Naive thymus-derived CD8-positive, alpha-beta T cell (primary cell): ENCODE data around the gene ITGAV. TPM values are rescaled to one million over a fixed set of nuclear protein-coding genes. Genes with fewer than 3 reads are reported as not detected.

Source experiments
- ATAC-seq, 2 donors: fragments of 150-1000 bp; cut with Tn5 transposase in 1 of 2; sonication (Bioruptor Pico), chemical (Tn5 transposase) in 1 of 2; 1 replicate in 1 of 2; 2 replicates in 1 of 2; pipeline ENCODE4 v1.10.0; 2021; ENCODE audit warnings: mild to moderate bottlenecking in 2 of 2, moderate library complexity in 2 of 2
- POLR2A ChIA-PET: fragments of 350-600 bp; sonication (Branson Sonifier 250); formaldehyde crosslinking; loops from one replicate; lab custom pipeline; 2021; ENCODE audit warnings: antibody characterized with exemption; lab: Charles Lee
- DNase-seq, 10 donors: peaks; one replicate each; pipeline versions ENCODE4 v3.0.0 to v3.0.0-alpha.2; 2020 to 2022
- H3K27ac Mint-ChIP-seq, 10 donors: one replicate each; pipeline ENCODE4 v1.8.0; 2020 to 2022; ENCODE audit warnings: mild to moderate bottlenecking in 10 of 10, mixed read lengths in 10 of 10, moderate library complexity in 4 of 10, inconsistent platforms in 1 of 10
- H3K27me3 Mint-ChIP-seq, 5 donors: one replicate each; pipeline ENCODE4 v1.8.0; 2021 to 2022; ENCODE audit warnings: mixed read lengths in 5 of 5
- H3K36me3 Mint-ChIP-seq, 3 donors: one replicate each; pipeline ENCODE4 v1.8.0; 2020 to 2022; ENCODE audit warnings: mixed read lengths in 3 of 3, mild to moderate bottlenecking in 2 of 3, inconsistent platforms in 1 of 3
- H3K4me1 Mint-ChIP-seq, 4 donors: one replicate each; pipeline ENCODE4 v1.8.0; 2021 to 2022; ENCODE audit warnings: mixed read lengths in 4 of 4
- H3K4me3 Mint-ChIP-seq, 10 donors: one replicate each; pipeline ENCODE4 v1.8.0; 2020 to 2022; ENCODE audit warnings: mild to moderate bottlenecking in 10 of 10, mixed read lengths in 10 of 10, moderate library complexity in 6 of 10, inconsistent platforms in 1 of 10
- H3K9me3 Mint-ChIP-seq, 9 donors: one replicate each; pipeline ENCODE4 v1.8.0; 2020 to 2022; ENCODE audit warnings: mixed read lengths in 9 of 9, mild to moderate bottlenecking in 3 of 9, inconsistent platforms in 1 of 9, moderate library complexity in 1 of 9
- polyA plus RNA-seq, 3 donors: library from polyadenylated mRNA; unstranded; fragments of 300-500 nt; fragmentation: Illumina TruSeq; gene quantifications; one replicate each; pipeline ENCODE4 v1.2.3, GENCODE V29; 2021
- total RNA-seq, 8 experiments: library from RNA in 2 of 8; stranded (reverse) in 2 of 8; gene quantifications; one replicate each; pipeline ENCODE4 v1.2.3 and lab custom pipeline; 2021 to 2026

ITGAV gene
- total and polyA plus RNA-seq, 5 experiments from 2014 or later: 0.25 to 8.1 (median 0.66) TPM

DNA sequence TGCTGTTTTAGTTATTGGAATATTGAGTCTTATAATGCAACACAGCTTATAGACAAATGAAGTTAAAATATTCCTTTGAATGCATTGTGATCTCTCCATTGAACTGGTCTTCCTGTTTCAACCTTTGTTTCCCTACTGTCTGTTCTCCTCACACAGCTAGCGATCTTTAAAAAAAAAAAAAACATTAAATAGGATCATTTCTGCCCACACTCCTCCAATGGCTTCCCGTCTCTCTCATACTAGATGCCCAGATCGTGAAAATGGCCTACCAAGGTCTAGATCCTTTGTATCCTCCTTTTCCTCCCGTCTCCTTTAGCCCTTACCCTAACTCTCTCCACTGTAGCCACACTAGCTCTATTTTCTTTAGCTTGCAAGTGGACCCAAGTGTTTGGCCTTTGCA is 106.4 kb downstream of the ITGAV start:
- Mint-ChIP-seq H3K4me3 (no peak overlapping the region), H3K27me3 (peaks cover 41 to 80% (median 45%) of the 10 kb centered on the region in 5 donors), H3K4me1 (peaks cover 2 to 16% (median 7%) of the 10 kb centered on the region in 4 donors), H3K9me3 (no peaks in the 10 kb centered on the region), H3K36me3 (peaks cover 0 to 3% (median 0%) of the 10 kb centered on the region in 3 donors), H3K27ac (no peak overlapping the region)
- POLR2A ChIA-PET: no interaction called here
- DNase-seq: no peak
- no peak for ATAC-seq

DNA sequence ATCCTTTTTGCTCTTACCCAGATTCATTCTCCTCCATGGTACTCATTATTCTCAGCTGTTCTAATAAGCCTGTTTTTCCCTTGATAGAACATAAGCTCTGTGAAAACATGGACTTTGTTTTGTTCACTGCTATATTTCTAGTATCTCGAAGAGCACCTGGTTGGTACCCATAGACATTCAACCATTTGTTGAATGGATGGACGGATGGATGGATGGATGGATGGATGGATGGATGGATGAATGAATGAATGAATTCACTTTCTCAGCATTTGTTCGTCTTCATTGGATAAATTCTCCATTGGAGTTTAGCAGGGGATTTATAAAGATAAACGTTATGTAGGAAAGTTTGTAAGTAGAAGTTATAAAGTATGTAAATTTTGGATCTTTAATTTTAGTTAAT is 106.9 kb downstream of the ITGAV start:
- DNase-seq: no peak
- Mint-ChIP-seq H3K27ac (no peak overlapping the region), H3K4me3 (peak overlapping the region in 1 of 10 donors; percentile 5), H3K36me3 (peaks cover 0 to 3% (median 0%) of the 10 kb centered on the region in 3 donors), H3K4me1 (peaks cover 2 to 16% (median 7%) of the 10 kb centered on the region in 4 donors), H3K9me3 (no peaks in the 10 kb centered on the region), H3K27me3 (peaks cover 42 to 80% (median 45%) of the 10 kb centered on the region in 5 donors)
- POLR2A ChIA-PET: no interaction called here
- ATAC-seq: no peak

DNA sequence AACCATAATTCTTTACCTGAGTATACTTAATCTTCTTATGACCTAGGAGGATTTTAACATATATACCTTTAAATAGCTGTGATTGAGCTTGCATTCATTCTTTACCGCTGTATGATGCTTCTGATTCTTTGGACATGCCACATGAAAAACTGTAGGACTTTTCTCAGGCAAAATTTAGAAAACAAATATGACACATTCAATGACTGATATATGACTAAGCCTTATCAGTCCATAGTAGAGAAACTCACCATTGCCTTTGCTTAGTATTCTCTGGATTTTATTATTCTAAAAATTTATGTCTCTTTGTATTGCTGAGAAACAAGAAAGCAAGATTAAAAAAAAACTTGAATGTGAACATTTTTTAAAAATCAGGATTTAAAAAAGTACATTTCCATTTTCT is 107.7 kb downstream of the ITGAV start:
- ATAC-seq: no peak
- no peak overlapping the region for H3K4me3 Mint-ChIP-seq
- no peaks in the 10 kb centered on the region for H3K9me3 Mint-ChIP-seq
- H3K4me1 Mint-ChIP-seq: peaks cover 2 to 16% (median 7%) of the 10 kb centered on the region in 4 donors
- no peak for DNase-seq
- POLR2A ChIA-PET: no interaction called here
- H3K27me3 Mint-ChIP-seq: peaks cover 38 to 77% (median 41%) of the 10 kb centered on the region in 5 donors
- H3K27ac Mint-ChIP-seq: no peak overlapping the region
- peaks cover 0 to 3% (median 0%) of the 10 kb centered on the region in 3 donors for H3K36me3 Mint-ChIP-seq

DNA sequence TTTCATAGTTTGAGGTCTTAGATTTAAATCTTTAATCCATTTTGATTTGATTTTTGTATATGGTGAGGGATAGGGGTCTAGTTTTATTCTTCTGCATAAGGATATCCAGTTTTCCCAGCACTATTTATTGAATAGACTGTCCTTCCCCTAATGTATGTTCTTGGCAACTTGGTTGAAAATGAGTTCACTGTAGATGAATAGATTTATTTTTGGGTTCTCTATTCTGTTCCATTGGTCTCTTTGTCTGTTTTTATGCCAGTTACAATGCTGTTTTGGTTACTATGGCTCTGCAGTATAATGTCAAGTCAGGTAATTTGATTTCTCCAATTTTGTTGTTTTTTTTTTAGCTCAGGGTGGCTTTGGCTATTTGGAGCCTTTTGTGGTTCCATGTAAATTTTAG is 109.9 kb downstream of the ITGAV start:
- POLR2A ChIA-PET: no interaction called here
- H3K4me1 Mint-ChIP-seq: peaks cover 2 to 9% (median 4%) of the 10 kb centered on the region in 4 donors
- no peaks in the 10 kb centered on the region for H3K36me3 Mint-ChIP-seq
- ATAC-seq: no peak
- DNase-seq: no peak
- no peak overlapping the region for H3K27ac Mint-ChIP-seq
- no peaks in the 10 kb centered on the region for H3K9me3 Mint-ChIP-seq
- peaks cover 27 to 58% (median 30%) of the 10 kb centered on the region in 5 donors for H3K27me3 Mint-ChIP-seq
- no peak overlapping the region for H3K4me3 Mint-ChIP-seq

DNA sequence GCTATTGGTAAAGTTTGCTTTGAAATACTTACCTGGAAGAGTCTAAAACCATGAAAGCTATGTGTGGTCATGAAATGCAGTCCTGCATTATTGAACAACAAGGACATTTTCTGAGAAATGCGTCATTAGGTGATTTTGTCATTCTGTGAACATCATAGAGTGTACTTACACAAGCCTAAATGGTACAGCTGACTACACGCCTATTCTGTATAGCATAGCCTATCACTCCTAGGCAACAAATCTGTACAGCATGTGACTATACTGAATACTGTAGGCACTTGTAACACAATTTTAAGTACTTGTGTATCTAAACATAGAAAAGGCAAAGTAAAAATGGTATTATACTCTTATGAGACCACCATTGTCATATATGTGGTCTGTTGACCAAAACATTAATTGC is 112.2 kb downstream of the ITGAV start:
- no peak overlapping the region for H3K4me3 Mint-ChIP-seq
- H3K27me3 Mint-ChIP-seq: peaks cover 10 to 36% (median 17%) of the 10 kb centered on the region in 5 donors
- DNase-seq (no peak), ATAC-seq (no peak)
- POLR2A ChIA-PET: no interaction called here
- H3K9me3 Mint-ChIP-seq: no peaks in the 10 kb centered on the region
- no peaks in the 10 kb centered on the region for H3K4me1 Mint-ChIP-seq
- no peaks in the 10 kb centered on the region for H3K36me3 Mint-ChIP-seq
- no peak overlapping the region for H3K27ac Mint-ChIP-seq

DNA sequence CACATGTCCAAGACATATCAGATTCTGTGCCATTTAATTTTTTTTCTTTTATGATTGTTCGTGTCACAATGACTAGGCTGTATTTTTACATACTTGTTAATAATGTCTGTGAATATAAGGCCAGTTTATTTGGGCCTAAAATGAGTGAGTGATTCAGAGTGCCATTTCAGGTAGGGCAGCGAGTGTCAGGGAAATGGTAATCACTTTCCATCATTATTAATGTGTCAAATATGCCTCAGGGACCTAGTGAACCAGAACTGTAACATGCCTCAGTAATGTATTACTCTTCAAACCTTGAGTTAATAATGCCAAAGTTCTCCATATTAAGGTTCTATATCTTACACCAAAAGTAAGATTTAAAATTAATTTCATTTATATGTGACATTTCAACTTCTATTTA is 112.6 kb downstream of the ITGAV start:
- Mint-ChIP-seq H3K36me3 (no peaks in the 10 kb centered on the region), H3K4me3 (no peak overlapping the region), H3K27me3 (peaks cover 10 to 34% (median 16%) of the 10 kb centered on the region in 5 donors), H3K4me1 (no peaks in the 10 kb centered on the region), H3K27ac (no peak overlapping the region), H3K9me3 (no peaks in the 10 kb centered on the region)
- ATAC-seq (no peak), DNase-seq (no peak)
- POLR2A ChIA-PET: no interaction called here

DNA sequence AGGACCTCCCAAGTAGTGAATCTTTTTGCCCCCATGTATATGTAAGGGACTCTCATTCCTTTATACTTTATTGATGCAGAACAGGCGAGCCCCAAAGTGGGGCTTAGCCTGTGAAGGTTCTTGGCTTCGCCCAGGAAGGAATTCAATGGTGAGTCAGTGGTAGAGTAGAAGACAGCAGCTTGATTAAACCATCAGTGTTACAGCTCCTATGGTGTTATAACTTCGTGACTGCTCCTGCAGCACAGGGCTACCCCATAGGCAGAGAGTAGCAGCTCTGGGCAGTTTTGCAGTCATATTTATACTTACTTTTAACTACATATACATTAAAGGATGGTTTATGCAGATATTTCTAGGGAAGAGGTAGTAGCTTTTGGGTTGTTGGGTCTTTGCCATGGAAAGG is 115.0 kb downstream of the ITGAV start:
- Mint-ChIP-seq H3K4me1 (no peaks in the 10 kb centered on the region), H3K27ac (no peak overlapping the region), H3K9me3 (no peaks in the 10 kb centered on the region), H3K4me3 (no peak overlapping the region), H3K27me3 (peaks cover 2 to 18% (median 7%) of the 10 kb centered on the region in 5 donors), H3K36me3 (no peaks in the 10 kb centered on the region)
- DNase-seq (no peak), ATAC-seq (no peak)
- POLR2A ChIA-PET: no interaction called here

DNA sequence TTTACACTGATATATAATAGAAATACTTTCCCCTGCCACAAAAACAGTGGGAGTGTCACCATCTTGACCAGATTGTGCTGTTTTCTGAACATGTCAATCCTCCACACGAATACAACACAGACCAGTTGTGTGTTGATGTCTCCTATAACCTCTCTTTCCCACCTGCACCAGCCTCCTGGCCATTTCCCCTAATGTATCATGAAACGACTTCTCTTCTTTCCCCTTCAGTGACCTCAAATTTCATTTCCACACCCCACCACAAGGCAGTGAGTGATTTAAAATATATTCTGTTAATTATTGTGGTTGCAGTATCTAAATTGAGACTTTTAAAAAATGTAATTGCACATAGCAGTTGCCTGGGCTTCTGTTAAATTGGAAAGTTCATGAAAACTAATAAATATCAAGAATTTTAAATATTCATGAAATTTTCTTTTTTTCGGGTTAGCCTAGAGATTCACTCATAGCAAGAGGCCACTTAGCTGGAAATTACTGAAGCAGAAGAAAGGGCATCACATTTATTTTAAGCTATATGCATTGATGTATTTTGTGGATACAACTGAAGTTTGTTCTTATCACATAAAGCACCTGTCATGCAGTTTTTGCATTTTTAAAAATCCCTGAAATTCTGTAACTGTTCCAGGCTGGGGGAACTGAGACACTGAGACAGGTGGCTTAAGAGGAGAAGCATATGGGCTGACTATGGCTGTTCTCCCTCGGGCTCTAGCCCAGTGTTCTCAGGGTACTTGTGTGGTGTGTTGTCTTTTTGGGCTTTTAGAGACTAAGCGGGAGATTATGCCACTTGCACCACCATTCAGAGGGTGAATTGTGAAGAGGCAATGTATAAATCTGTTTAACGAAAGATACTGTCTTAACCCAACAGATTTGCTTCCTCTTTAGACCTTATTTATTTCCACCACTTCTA is 119.9 kb downstream of the ITGAV start:
- H3K36me3 Mint-ChIP-seq: no peaks in the 10 kb centered on the region
- no peak for ATAC-seq
- no peak for DNase-seq
- H3K4me3 Mint-ChIP-seq: no peak overlapping the region
- H3K27ac Mint-ChIP-seq: no peak overlapping the region
- no peaks in the 10 kb centered on the region for H3K4me1 Mint-ChIP-seq
- peaks cover 0 to 11% (median 2%) of the 10 kb centered on the region in 5 donors for H3K27me3 Mint-ChIP-seq
- peaks cover 0 to 1% (median 0%) of the 10 kb centered on the region in 9 donors for H3K9me3 Mint-ChIP-seq
- POLR2A ChIA-PET: no interaction called here

DNA sequence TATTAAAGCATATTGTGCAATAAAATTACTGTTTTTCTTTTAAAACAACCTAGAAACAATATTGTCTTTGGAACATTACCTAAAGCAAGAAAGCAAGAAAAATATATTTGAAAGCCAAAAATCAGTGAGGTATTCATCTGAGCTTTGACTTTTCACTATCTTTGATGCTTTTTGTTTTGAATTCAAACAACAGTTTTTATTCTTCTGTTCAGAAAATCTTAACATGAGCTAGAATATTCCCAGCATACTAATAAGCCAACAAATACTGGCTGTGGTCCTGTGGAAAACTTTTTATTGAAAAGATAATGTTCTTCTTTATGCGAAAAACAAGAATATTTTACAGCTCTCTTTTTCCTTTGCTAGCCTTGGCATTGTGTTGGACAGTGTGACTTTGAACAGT is 123.8 kb downstream of the ITGAV start:
- no peaks in the 10 kb centered on the region for H3K36me3 Mint-ChIP-seq
- POLR2A ChIA-PET: no interaction called here
- DNase-seq: no peak
- peaks cover 0 to 11% (median 2%) of the 10 kb centered on the region in 5 donors for H3K27me3 Mint-ChIP-seq
- H3K9me3 Mint-ChIP-seq: peaks cover 0 to 1% (median 0%) of the 10 kb centered on the region in 9 donors
- H3K4me3 Mint-ChIP-seq: no peak overlapping the region
- no peaks in the 10 kb centered on the region for H3K4me1 Mint-ChIP-seq
- H3K27ac Mint-ChIP-seq: no peak overlapping the region
- no peak for ATAC-seq

DNA sequence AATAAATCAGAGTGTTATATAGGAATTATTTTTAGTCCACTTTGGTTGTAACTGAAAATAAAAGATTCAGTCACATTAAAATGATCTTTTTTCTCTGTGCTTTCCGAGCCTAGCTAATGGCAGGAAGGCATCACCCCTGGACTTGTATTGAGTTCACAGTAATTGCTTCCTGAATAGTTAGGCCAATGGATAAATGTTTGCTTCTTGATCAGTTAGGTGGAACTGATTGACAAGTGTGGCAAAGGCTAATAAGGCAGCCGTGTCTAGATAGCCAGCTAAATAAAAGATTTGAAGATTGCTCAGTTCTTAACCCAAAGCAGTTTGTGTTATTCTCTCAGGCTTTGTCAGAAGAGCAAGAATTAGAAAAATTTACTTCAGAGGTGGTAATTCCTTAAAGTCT is 124.8 kb downstream of the ITGAV start:
- POLR2A ChIA-PET: no interaction called here
- Mint-ChIP-seq H3K27ac (no peak overlapping the region), H3K4me1 (no peaks in the 10 kb centered on the region), H3K9me3 (peaks cover 0 to 1% (median 0%) of the 10 kb centered on the region in 9 donors), H3K36me3 (no peaks in the 10 kb centered on the region), H3K27me3 (peaks cover 0 to 11% (median 2%) of the 10 kb centered on the region in 5 donors), H3K4me3 (no peak overlapping the region)
- no peak for ATAC-seq
- DNase-seq: no peak

DNA sequence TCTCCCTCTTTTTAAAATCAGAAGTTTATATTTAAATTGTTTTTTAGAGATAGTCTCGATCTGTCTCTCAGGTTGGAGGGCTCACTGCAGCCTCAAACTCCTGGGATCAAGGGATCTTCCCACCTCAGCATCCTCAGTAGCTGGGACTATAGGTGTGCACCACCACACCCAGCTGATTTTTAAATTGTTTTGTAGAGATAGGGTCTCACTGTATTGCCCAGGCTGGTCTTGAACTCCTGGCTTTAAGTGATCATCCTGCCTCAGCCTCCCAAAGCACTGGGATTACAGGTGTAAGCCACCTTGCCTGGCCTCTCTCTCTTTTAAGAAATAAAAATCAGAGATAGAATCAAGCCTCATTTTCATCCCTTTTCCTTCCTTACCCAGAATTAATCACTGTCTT is 126.1 kb downstream of the ITGAV start:
- no peaks in the 10 kb centered on the region for H3K36me3 Mint-ChIP-seq
- H3K27me3 Mint-ChIP-seq: peaks cover 0 to 6% (median 0%) of the 10 kb centered on the region in 5 donors
- H3K4me1 Mint-ChIP-seq: no peaks in the 10 kb centered on the region
- DNase-seq (no peak), ATAC-seq (no peak)
- peaks cover 0 to 1% (median 0%) of the 10 kb centered on the region in 9 donors for H3K9me3 Mint-ChIP-seq
- H3K4me3 Mint-ChIP-seq: no peak overlapping the region
- POLR2A ChIA-PET: no interaction called here
- no peak overlapping the region for H3K27ac Mint-ChIP-seq

DNA sequence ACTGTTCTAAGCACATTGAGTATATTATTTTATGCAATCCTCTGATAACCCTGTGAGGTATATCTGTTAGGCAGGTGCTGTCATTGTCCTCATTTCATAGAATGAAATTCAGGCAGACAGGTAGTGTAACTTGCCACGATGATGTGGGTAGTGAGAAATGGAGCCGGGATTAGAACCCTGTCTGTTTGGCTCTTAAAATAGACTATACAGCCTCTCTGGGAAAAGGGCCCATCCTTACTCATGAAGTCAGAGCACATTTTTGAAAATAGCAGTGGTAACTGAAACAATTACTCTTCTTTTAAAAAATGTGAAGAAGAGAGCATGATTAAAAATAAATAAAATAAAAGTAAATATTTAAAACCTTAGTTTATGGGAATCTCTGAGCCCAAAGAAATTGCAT is 127.0 kb downstream of the ITGAV start:
- Mint-ChIP-seq H3K9me3 (peaks cover 0 to 1% (median 0%) of the 10 kb centered on the region in 9 donors), H3K4me1 (no peaks in the 10 kb centered on the region), H3K36me3 (no peaks in the 10 kb centered on the region), H3K27me3 (peaks cover 0 to 6% (median 0%) of the 10 kb centered on the region in 5 donors), H3K27ac (no peak overlapping the region), H3K4me3 (no peak overlapping the region)
- no peak for ATAC-seq
- no peak for DNase-seq
- POLR2A ChIA-PET: no interaction called here

DNA sequence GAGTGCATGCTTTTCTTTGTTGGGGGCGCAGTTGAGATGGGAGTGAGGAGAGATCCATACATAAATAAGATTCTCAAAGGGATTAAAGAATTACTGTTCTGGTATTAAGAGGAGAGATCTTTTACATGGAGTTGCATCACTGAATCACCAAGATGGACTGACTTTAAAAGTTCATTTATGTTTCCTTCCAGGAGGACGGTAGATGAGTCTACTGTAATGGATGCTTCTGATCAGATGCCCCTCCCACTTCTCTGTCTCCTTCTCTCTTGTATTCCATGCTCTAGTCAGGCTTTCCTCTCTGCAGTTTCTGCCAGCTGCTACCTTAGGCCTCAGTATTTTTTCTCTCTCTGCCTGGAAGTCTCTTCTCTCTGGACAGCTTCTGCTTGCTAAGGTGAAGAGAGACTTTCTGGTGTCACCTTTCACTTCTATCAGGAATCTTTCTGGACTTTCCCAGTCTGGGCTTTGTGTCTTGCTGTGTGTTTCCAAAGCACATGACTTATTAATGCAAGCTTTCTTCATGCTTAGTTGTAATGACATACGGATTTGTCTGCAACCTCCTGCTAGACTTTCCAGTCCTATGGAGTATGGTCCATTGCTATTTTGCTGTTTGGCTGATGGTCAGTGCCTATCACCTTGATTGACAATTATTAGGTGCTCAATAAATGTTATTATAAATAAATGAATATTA is 127.6 kb downstream of the ITGAV start:
- no peak for ATAC-seq
- no peaks in the 10 kb centered on the region for H3K36me3 Mint-ChIP-seq

More for the DNA sequence above, 127.6 kb downstream of the ITGAV start:
- Mint-ChIP-seq H3K27ac (peak overlapping the region in 1 of 10 donors; percentile 75), H3K9me3 (peaks cover 0 to 1% (median 0%) of the 10 kb centered on the region in 9 donors), H3K4me3 (no peak overlapping the region), H3K4me1 (no peaks in the 10 kb centered on the region), H3K27me3 (peaks cover 0 to 6% (median 0%) of the 10 kb centered on the region in 5 donors)
- no peak for DNase-seq
- POLR2A ChIA-PET: no interaction called here
